Natural killer cell treated with Interleukin-12 subunit alpha and Interleukin-12 subunit beta and Interleukin-15 and Interleukin-18, amount 100 ng/mL, for 72 hours (primary cell): Measurements from ENCODE around the gene TST. TPM values are rescaled to one million over a fixed set of nuclear protein-coding genes. Genes with fewer than 3 reads are reported as not detected.

Source experiments
- ATAC-seq, 2 donors: fragments of 150-1000 bp; cut with Tn5 transposase in 1 of 2; sonication (Bioruptor Pico), chemical (Tn5 transposase) in 1 of 2; 2 replicates each; pipeline ENCODE4 v1.10.0; 2021
- DNase-seq: peaks from one replicate; pipeline ENCODE4 v3.0.0; 2022; ENCODE audit warnings: low spot score
- H3K27ac Mint-ChIP-seq, 2 donors: 1 replicate in 1 of 2; 2 replicates in 1 of 2; pipeline ENCODE4 v1.8.0; 2022; ENCODE audit warnings: mixed read lengths in 2 of 2, mild to moderate bottlenecking in 1 of 2, moderate library complexity in 1 of 2
- H3K27me3 Mint-ChIP-seq, 2 donors: 1 replicate in 1 of 2; 2 replicates in 1 of 2; pipeline ENCODE4 v1.8.0; 2022; ENCODE audit warnings: mixed read lengths in 2 of 2
- H3K36me3 Mint-ChIP-seq: one replicate; pipeline ENCODE4 v1.8.0; 2022; ENCODE audit warnings: mixed read lengths
- H3K4me1 Mint-ChIP-seq, 2 donors: 1 replicate in 1 of 2; 2 replicates in 1 of 2; pipeline ENCODE4 v1.8.0; 2022; ENCODE audit warnings: low read depth in 2 of 2, mixed read lengths in 2 of 2, mild to moderate bottlenecking in 1 of 2
- H3K4me3 Mint-ChIP-seq: one replicate; pipeline ENCODE4 v1.8.0; 2022; ENCODE audit warnings: mixed read lengths
- H3K9me3 Mint-ChIP-seq: 2 replicates; pipeline ENCODE4 v1.8.0; 2022; ENCODE audit warnings: mixed read lengths
- total RNA-seq, 2 donors: library from RNA; stranded (reverse); gene quantifications; one replicate each; pipeline ENCODE4 v1.2.3, GENCODE V29; 2022

The TST gene
- total RNA-seq, 2 donors from 2014 or later, result 12.2 to 17.9 TPM

DNA sequence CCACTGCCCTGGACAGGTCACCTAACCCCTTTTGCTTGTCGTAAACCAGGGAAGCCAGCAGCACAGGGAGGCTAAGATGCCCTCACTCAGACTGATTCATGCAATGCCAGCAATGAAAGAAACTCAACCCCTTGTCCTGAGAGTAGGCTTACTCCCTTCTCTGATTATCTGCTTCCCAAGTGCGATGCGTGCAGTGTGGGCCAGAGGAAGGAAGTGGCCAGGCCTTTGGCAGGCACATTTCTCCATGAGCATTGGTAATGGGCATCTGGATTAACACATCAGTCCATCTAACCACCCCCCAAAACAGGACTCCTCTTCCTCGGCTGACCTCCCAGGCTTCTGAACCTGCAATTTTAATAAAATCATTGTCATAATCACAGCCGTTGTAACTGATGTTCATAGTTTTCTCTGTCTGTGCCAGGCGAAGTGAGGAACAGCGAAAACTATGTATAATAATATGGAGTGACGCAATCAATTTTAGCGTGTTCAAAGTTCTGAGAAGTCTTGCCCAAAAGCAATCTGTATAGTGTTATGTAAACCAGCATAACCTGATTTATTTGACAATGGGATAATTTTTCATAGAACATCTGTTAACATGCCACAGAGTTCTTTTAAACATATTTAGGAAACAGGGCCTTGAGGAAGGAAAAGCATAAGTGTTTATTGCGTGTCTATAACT lies 33.9 kb downstream of the TST start:
- ATAC-seq, result no peak
- DNase-seq, result no peak
- Mint-ChIP-seq H3K4me3 (no peak overlapping the region), H3K27ac (no peak overlapping the region), H3K4me1 (no peaks in the 10 kb centered on the region), H3K27me3 (peaks cover 18 to 27% of the 10 kb centered on the region in 2 donors), H3K9me3 (peaks cover 7% of the 10 kb centered on the region), H3K36me3 (peaks cover 6% of the 10 kb centered on the region)

DNA sequence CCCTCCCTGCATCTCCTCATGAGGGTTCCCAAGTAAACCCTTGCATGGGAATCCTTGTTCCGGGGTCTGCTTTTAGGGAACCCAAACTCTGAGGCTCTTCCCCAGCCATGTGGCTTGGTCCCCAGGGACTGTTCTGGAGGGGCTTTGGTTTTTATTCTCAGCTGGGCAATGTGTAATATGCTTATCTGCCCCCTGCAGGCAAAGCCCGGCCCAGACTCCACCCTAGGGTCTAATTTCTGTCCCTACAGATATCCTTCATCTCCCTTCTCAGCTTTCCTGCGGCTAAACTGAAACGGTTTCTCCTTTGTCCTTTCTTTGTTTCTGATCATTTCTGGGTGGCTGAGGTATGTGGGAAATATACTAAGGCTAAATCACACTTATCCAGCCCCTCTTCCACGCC lies 37.1 kb downstream of the TST start:
- peaks cover 6% of the 10 kb centered on the region for H3K36me3 Mint-ChIP-seq
- peaks cover 16 to 18% of the 10 kb centered on the region in 2 donors for H3K27me3 Mint-ChIP-seq
- H3K9me3 Mint-ChIP-seq, result peaks cover 7% of the 10 kb centered on the region
- peaks cover 9 to 12% of the 10 kb centered on the region in 2 donors for H3K4me1 Mint-ChIP-seq
- ATAC-seq (no peak), DNase-seq (no peak)
- H3K27ac Mint-ChIP-seq, result no peak overlapping the region
- H3K4me3 Mint-ChIP-seq, result no peak overlapping the region

DNA sequence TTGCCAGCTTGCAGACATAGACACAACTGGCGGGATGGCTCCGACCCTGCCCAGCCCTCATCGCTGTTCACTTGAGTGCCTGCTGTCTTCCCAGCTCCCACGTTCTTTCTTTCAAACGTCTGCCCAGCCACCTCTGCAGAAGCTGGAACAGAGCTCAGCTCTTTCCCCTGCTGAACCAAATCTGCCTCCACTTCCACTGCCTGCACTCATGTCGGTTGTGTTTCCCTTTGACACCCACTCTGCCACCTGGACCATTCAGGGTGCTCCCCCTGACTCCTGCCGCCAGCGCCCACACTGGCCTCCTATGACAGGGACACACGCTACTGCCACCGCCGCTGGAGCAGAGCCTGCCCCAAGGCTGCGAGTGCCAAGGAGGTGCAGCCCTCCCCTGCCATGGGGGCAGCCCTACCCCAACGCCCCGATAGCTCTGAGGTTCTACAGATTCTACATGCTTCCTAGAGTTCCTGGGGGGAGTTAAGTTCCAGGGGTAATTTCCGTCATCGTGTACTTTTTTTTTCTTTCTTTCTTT lies 37.9 kb downstream of the TST start:
- Mint-ChIP-seq H3K4me3 (no peak overlapping the region), H3K4me1 (peaks cover 11 to 12% of the 10 kb centered on the region in 2 donors), H3K9me3 (peaks cover 3% of the 10 kb centered on the region), H3K27me3 (peaks cover 13 to 18% of the 10 kb centered on the region in 2 donors), H3K36me3 (peaks cover 5% of the 10 kb centered on the region), H3K27ac (no peak overlapping the region)
- DNase-seq (no peak), ATAC-seq (no peak)

- no peak overlapping the region for H3K27ac Mint-ChIP-seq
- DNase-seq (peak; percentile 35), ATAC-seq (no peak)
- H3K9me3 Mint-ChIP-seq, result no peaks in the 10 kb centered on the region
- H3K4me1 Mint-ChIP-seq, result peaks cover 11 to 12% of the 10 kb centered on the region in 2 donors
- no peaks in the 10 kb centered on the region for H3K36me3 Mint-ChIP-seq
- peaks cover 13 to 18% of the 10 kb centered on the region in 2 donors for H3K27me3 Mint-ChIP-seq
- no peak overlapping the region for H3K4me3 Mint-ChIP-seq
These were observed 40.0 kb downstream of the TST start for GRCh38 chr22:36979016-36979910.

GRCh38 chr22:36977947-36978660 lies 41.1 kb downstream of the TST start:
- Mint-ChIP-seq H3K4me1 (peaks cover 11 to 12% of the 10 kb centered on the region in 2 donors), H3K27me3 (peaks cover 11 to 12% of the 10 kb centered on the region in 2 donors), H3K4me3 (peak overlapping the region; percentile 95), H3K9me3 (no peaks in the 10 kb centered on the region), H3K27ac (peak overlapping the region; percentile 86 to 89), H3K36me3 (no peaks in the 10 kb centered on the region)
- ATAC-seq (peak; percentile 94 to 97), DNase-seq (peak; percentile 93)

GRCh38 chr22:36977401-36977861 lies 41.8 kb downstream of the TST start:
- Mint-ChIP-seq H3K9me3 (no peaks in the 10 kb centered on the region), H3K27me3 (peaks cover 5 to 7% of the 10 kb centered on the region in 2 donors), H3K27ac (peak overlapping the region; percentile 86 to 89), H3K4me3 (peak overlapping the region; percentile 95), H3K4me1 (peaks cover 11 to 12% of the 10 kb centered on the region in 2 donors), H3K36me3 (no peaks in the 10 kb centered on the region)
- ATAC-seq, result peak; percentile 80 to 86
- peak; percentile 74 for DNase-seq

DNA sequence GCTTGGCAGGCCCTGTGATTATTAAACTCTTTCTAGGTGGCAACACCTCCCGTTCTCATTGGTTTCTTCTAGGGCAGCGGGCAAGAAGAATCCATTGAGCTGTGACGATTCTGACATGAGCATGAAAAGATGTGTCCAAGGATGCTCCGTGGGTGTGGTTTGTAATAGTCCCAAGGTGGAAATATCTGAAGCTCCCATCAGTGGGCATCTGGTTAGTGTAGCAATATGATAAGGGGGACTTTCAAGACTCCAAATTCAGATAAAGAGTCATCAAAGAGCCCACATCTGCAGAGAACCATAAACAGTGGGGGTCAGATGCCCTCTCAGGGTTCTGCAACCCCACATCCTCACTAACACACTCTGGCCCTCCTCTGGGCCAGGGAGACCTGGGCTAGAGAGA lies 42.6 kb downstream of the TST start:
- H3K9me3 Mint-ChIP-seq, result no peaks in the 10 kb centered on the region
- ATAC-seq, result no peak
- H3K27ac Mint-ChIP-seq, result peak overlapping the region; percentile 86 to 89
- no peak overlapping the region for H3K4me3 Mint-ChIP-seq
- H3K27me3 Mint-ChIP-seq, result peaks cover 0 to 2% of the 10 kb centered on the region in 2 donors
- peaks cover 11 to 12% of the 10 kb centered on the region in 2 donors for H3K4me1 Mint-ChIP-seq
- DNase-seq, result peak; percentile 3
- H3K36me3 Mint-ChIP-seq, result no peaks in the 10 kb centered on the region

DNA sequence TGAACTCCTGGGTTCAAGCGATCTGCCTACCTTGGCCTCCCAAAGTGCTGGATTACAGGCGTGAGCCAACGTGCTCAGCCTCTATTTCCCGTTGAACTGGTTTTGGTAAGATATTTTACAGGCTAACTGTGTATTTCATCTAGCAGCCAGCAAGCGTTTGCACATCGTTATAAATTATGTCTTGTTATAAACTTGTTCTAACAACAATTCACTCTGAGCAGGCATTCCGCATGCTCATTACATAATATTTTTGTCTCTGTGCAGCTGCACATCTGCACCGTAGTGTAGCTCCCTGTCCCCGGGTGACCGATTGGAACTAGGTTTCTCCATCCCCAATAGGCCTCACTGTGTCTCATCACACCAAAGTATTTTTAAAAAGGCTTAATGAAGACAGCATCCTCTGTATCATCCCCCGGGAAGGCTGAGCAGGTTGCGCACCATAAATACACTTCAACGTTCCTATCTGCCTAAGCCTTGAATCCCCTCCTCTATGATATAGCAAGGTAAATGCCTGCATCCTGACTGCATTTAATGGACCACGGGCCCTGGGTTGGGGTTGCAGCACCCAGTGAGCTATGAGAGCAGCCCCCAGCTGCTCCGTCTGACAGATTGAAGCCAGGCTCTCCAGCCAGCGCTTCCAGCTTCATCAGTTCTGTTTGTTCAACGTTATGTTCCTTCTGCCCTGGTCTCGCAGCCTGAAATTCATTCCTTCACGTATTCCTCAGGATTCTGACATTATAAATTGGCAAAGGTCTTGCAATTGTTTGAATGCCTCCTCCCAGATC lies 47.7 kb downstream of the TST start:
- peak overlapping the region in 1 of 2 donors; percentile 8 for H3K27ac Mint-ChIP-seq
- peaks cover 6 to 8% of the 10 kb centered on the region in 2 donors for H3K27me3 Mint-ChIP-seq
- no peak for DNase-seq
- ATAC-seq, result no peak
- no peaks in the 10 kb centered on the region for H3K4me1 Mint-ChIP-seq
- H3K4me3 Mint-ChIP-seq, result no peak overlapping the region
- no peaks in the 10 kb centered on the region for H3K36me3 Mint-ChIP-seq
- no peaks in the 10 kb centered on the region for H3K9me3 Mint-ChIP-seq

- ATAC-seq (no peak), DNase-seq (no peak)
- no peaks in the 10 kb centered on the region for H3K36me3 Mint-ChIP-seq
- H3K4me1 Mint-ChIP-seq, result peaks cover 0 to 3% of the 10 kb centered on the region in 2 donors
- peaks cover 4 to 8% of the 10 kb centered on the region in 2 donors for H3K27me3 Mint-ChIP-seq
- peak overlapping the region; percentile 7 for H3K4me3 Mint-ChIP-seq
- H3K27ac Mint-ChIP-seq, result peak overlapping the region in 1 of 2 donors; percentile 5
- H3K9me3 Mint-ChIP-seq, result no peaks in the 10 kb centered on the region
These were observed 50.8 kb downstream of the TST start for GRCh38 chr22:36968249-36968964.

GRCh38 chr22:36966851-36967540 lies 52.3 kb downstream of the TST start:
- H3K36me3 Mint-ChIP-seq, result no peaks in the 10 kb centered on the region
- no peaks in the 10 kb centered on the region for H3K9me3 Mint-ChIP-seq
- peaks cover 6 to 14% of the 10 kb centered on the region in 2 donors for H3K27me3 Mint-ChIP-seq
- H3K4me1 Mint-ChIP-seq, result peaks cover 0 to 3% of the 10 kb centered on the region in 2 donors
- ATAC-seq (peak; percentile 32 to 41), DNase-seq (no peak)
- no peak overlapping the region for H3K4me3 Mint-ChIP-seq
- H3K27ac Mint-ChIP-seq, result no peak overlapping the region

DNA sequence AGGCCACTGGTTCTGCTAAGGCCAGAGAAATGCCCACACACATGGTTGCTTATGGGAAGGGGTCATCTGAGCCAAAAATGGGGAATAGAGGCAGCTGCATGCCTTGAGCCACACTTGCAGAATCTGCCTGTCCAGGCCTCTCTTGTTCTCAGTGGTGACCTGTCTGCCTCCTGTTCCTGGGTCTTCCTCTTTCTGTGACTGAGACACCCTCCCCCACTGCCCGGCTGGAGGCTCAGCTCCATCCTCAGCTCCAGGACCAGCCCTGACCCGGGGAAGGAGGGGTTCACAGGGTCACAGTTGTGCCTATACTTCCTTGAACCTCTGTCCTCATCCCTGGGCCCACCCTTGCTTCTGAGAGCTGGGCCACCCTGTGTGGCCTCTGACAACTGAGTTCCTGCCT lies 53.6 kb downstream of the TST start:
- Mint-ChIP-seq H3K9me3 (no peaks in the 10 kb centered on the region), H3K4me1 (peaks cover 0 to 3% of the 10 kb centered on the region in 2 donors), H3K4me3 (no peak overlapping the region), H3K27ac (no peak overlapping the region), H3K36me3 (no peaks in the 10 kb centered on the region), H3K27me3 (peaks cover 15 to 27% of the 10 kb centered on the region in 2 donors)
- DNase-seq, result no peak
- ATAC-seq, result no peak

- Mint-ChIP-seq H3K4me1 (peaks cover 0 to 3% of the 10 kb centered on the region in 2 donors), H3K36me3 (no peaks in the 10 kb centered on the region), H3K4me3 (no peak overlapping the region), H3K27me3 (peaks cover 16 to 34% of the 10 kb centered on the region in 2 donors), H3K27ac (peak overlapping the region in 1 of 2 donors; percentile 32), H3K9me3 (no peaks in the 10 kb centered on the region)
- ATAC-seq (no peak), DNase-seq (no peak)
These were observed 55.1 kb downstream of the TST start for GRCh38 chr22:36964106-36964505.
